Fibroblast of villous mesenchyme (primary cell): ENCODE results near the gene MMAB. TPM values are rescaled to one million over a fixed set of nuclear protein-coding genes. Genes with fewer than 3 reads are reported as not detected.

Experiments
- DNase-seq: peaks from one replicate; pipeline ENCODE4 v3.0.0-alpha.2; 2010; ENCODE audit warnings: low read depth
- H3K4me3 ChIP-seq: 2 replicates; pipeline ENCODE4 v1.5.1; 2011; ENCODE audit warnings: low read depth, mild to moderate bottlenecking, low read length
- CTCF ChIP-seq: IDR thresholded peaks from 2 replicates; pipeline ENCODE4 v1.5.1; 2012; ENCODE audit warnings: low read depth, mild to moderate bottlenecking, low read length; ENCODE audit not compliant: insufficient read depth
- total RNA-seq: library from RNA; depleted of rRNA; stranded (reverse); fragments of >200 nt; gene quantifications from 2 replicates; pipeline ENCODE4 v1.2.3, GENCODE V29; 2012

The MMAB gene
- total RNA-seq, 1 donor: 34.1 TPM

DNA sequence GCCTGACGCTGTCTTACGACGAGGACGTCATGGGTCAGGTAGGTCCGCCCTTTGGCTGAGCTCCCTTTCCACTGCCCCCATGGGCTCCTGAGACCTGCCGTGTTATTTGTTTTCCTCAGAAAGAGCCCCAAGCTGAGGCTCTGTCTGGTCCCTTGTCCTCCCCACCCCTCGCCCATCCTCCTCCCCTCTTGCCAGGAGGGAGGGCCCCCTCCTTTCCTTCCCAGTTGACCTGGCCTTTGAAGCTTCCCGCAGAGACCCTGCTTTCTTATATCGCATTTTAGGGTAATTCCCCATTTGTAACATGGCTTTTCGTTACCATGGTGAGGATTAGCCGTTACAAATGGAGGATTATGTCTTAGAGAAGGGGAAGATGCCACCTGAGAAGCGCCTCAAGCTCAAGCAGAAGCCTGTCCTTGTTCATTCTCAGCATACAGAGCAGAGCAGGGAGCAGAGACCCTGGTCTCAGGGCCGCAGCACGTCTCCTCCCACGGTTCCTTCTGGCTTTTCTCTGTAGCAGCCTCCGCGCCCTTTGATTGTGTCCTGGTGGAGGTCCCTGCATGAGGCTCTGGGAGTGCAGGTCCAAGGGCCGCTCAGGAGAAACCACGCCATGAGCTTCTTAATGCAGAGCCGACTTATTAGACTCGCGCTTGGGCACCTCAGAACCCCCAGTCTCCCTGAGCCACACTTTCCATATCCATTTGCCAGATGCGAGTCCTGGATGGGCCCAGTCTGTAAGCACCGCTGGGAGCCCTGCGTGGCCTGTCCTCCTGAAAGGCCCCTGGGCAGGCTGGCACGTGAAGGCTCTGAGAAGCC is 48.6 kb downstream of the MMAB start:
- no peak overlapping the region for H3K4me3 ChIP-seq
- no peak for DNase-seq
- TF ChIP-seq CTCF: no peak

GRCh38 chr12:109523504-109523903 is 49.8 kb downstream of the MMAB start:
- no peak for DNase-seq
- TF ChIP-seq CTCF: no peak

GRCh38 chr12:109523071-109523470 is 50.2 kb downstream of the MMAB start:
- no peak overlapping the region for H3K4me3 ChIP-seq
- no peak for TF ChIP-seq CTCF
- DNase-seq: no peak

More at GRCh38 chr12:109523504-109523903, 49.8 kb downstream of the MMAB start:
- no peak overlapping the region for H3K4me3 ChIP-seq

DNA sequence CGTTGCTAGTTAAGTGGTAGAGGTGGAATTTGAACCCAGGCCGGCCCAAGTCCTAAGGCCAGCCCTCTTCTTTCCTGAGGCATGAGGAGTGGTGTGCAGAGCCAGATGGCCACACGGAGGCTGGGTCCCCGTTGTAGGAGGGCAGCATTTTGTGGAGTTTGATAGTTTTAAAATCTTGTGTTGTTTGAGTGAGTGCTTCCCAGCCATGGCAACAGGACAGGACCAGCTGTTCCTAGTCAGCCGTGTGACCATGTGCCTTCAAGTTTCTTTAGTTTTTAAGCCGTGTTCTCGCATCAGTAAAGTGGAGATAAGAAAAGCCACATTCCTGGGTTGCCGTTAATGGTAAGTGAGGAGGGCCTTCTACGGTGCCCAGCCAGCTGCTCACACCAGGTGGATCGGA is 51.5 kb downstream of the MMAB start:
- H3K4me3 ChIP-seq: no peak overlapping the region

GRCh38 chr12:109519787-109520186 is 53.5 kb downstream of the MMAB start:
- TF ChIP-seq CTCF: no peak
- H3K4me3 ChIP-seq: no peak overlapping the region
- DNase-seq: no peak

More for the DNA sequence above, 51.5 kb downstream of the MMAB start:
- TF ChIP-seq CTCF: no peak
- DNase-seq: no peak

GRCh38 chr12:109518820-109519665 is 54.3 kb downstream of the MMAB start:
- peak; percentile 91 for TF ChIP-seq CTCF
- DNase-seq: peak; percentile 76

More at GRCh38 chr12:109518820-109519665, 54.3 kb downstream of the MMAB start:
- H3K4me3 ChIP-seq: no peak overlapping the region
